RWPE1 (cell line): ENCODE results near the gene ERF.

Experiments used
- CTCF ChIA-PET: fragments of 350-600 bp; sonication (Branson Sonifier 250); formaldehyde crosslinking; extraction: SDS; loops from one replicate; lab custom pipeline; 2021; lab: Yijun Ruan, JAX
- POLR2A ChIA-PET: fragments of 400-600 bp; formaldehyde crosslinking; extraction: SDS; loops from one replicate; lab custom pipeline; 2020; ENCODE audit warnings: antibody characterized with exemption; ENCODE audit not compliant: low non-redundant PET; lab: Yijun Ruan, JAX
- DNase-seq: peaks from one replicate; pipeline ENCODE4 v3.0.0; 2012; ENCODE audit warnings: low spot score
- H3K27ac ChIP-seq: fragments of 450-650 bp; 2 replicates; pipeline ENCODE4 v1.5.1; 2017
- CTCF ChIP-seq: fragments of 450-650 bp; conservative IDR thresholded peaks from 2 replicates; pipeline ENCODE4 v1.5.1; 2017; ENCODE audit warnings: low read depth, mild to moderate bottlenecking

Gene ERF

GRCh38 chr19:42230571-42230970 is 24.4 kb downstream of the ERF start:
- H3K27ac ChIP-seq, result peak overlapping the region; percentile 64
- CTCF ChIA-PET, result no interaction called here
- POLR2A ChIA-PET, result no interaction called here
- DNase-seq, result no peak
- TF ChIP-seq CTCF, result no peak

DNA sequence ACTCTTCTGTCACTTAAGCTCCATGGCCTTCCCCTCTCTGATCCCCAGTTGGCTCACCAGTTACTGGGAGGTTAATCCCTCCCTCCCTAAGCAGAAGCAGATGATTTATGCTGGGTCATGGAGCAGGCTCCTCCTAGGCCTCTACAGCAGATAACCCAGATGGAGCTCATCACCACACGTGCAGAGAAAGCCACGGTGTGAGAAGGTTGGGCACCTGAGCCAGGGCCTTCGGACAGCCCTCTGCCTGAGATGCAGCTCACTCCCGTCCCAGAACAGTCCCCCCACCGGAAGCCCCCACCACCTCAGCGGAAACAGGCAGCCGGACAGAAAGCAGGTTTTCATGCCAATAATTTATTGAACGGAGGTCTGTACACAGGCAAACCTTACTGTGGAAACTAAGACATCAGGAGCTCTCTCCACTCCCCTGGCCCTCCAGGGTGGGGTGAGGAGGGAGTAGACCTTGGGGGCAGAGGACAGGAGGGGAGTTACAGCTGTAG is 25.0 kb downstream of the ERF start:
- no peak for DNase-seq
- peak overlapping the region; percentile 64 for H3K27ac ChIP-seq
- CTCF ChIA-PET, result interaction anchor here (0.6 kb wide), 1 partner anchor 148 kb away, joined by 4 read pairs; no protein-coding TSS in a partner anchor
- POLR2A ChIA-PET, result interaction anchor here (0.7 kb wide), 1 partner anchor 13 kb away, joined by 3 read pairs; no protein-coding TSS in a partner anchor
- TF ChIP-seq CTCF, result no peak

DNA sequence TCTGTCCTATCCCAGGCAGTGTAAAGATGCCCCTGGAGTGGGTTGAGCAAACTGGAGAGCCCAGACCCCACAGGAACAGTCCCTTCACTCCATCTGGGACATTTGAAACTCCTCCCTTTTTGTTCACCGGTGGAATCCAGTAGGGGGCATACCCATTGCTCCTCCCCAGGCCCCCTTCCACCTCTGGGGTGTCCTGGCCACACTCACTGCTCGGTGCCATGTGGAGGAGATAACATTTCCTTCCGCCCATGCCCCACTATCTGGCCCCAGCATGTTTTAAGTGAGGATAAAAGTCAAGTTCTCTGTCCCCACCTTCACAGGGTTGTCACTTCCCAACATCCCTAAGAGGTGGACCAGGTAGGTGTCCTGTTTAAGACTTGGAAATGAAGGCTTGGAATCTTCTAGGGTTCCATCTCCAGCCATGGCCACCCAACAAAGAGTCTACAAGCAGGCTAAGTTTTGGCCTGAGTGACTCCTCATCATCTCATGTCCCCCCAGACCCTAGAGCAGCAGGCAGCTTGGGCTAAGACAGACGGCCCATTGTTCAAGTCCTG is 25.6 kb downstream of the ERF start:
- ChIA-PET POLR2A (interaction anchor here (0.7 kb wide), 1 partner anchor 14 kb away, joined by 3 read pairs; no protein-coding TSS in a partner anchor), CTCF (interaction anchor here (0.6 kb wide), 1 partner anchor 147 kb away, joined by 4 read pairs; no protein-coding TSS in a partner anchor)
- peak overlapping the region; percentile 64 for H3K27ac ChIP-seq
- TF ChIP-seq CTCF, result no peak
- DNase-seq, result no peak

- ChIA-PET CTCF (interaction anchor here (0.6 to 0.8 kb wide), 2 partner anchors 67 to 121 kb away, joined by 3 to 7 read pairs; no protein-coding TSS in a partner anchor), POLR2A (no interaction called here)
- peak overlapping the region; percentile 64 for H3K27ac ChIP-seq
- TF ChIP-seq CTCF, result no peak
- DNase-seq, result no peak
Measured at GRCh38 chr19:42228641-42229040, 26.3 kb downstream of the ERF start.

- DNase-seq, result no peak
- no peak for TF ChIP-seq CTCF
- ChIA-PET POLR2A (interaction anchor here (0.6 kb wide), 1 partner anchor 116 kb away, joined by 3 read pairs; no protein-coding TSS in a partner anchor), CTCF (no interaction called here)
- H3K27ac ChIP-seq, result peak overlapping the region; percentile 54
Measured at GRCh38 chr19:42226886-42227285, 28.0 kb downstream of the ERF start.

- no peak for TF ChIP-seq CTCF
- H3K27ac ChIP-seq, result peak overlapping the region; percentile 54
- no peak for DNase-seq
- CTCF ChIA-PET, result interaction anchor here (0.5 to 0.8 kb wide), 4 partner anchors 14 to 282 kb away, joined by 3 to 4 read pairs (median 3); no protein-coding TSS in a partner anchor
- POLR2A ChIA-PET, result no interaction called here
Measured at GRCh38 chr19:42225718-42226292, 29.1 kb downstream of the ERF start.
